NCI-H2171 (cell line): ENCODE measurements around the gene MOB1B.
"Not testable (repeated sequence)": the region's sequence is repeated elsewhere in the genome, so short reads cannot be mapped to it uniquely, and the experiment has no call there.

Experiments used
- DNase-seq: peaks from one replicate; lab custom pipeline; 2025; lab: John Stamatoyannopoulos, UW

MOB1B gene

DNA sequence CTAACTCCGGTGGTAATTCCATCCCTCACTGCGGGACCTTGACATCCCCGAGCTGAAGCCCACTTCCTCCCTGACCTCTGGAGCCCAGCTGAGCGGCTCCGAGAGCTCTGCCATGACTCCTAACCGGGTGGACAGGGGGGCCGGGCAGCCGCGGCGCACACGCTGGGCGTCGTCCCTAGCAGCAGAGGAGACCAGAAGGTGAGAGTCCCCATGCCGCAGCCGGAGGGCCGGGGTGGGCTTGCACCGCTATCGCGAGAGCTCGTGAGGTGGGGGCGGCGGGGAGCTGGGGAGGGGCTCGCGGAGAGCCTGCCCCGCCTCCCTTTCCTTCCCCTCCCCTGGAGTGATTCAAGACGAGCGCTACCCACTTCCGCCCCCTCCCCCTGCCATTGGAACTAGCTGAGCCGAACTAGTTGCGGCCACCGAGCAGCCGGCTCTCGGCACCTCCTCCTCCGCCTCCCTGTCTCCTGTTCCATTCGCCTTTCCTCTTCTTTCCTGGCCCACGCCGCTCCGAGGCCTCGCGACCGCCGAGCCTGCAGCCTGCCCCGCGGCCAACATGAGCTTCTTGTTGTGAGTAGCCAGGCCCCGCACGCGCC lies at the start of gene MOB1B:
Gene MOB1B, plus strand, starts transcription at position 386 of the 593 bp plus-strand sequence. Its CDS starts 168 bp downstream, at position 554.
- DNase-seq = peak; percentile 58

DNA sequence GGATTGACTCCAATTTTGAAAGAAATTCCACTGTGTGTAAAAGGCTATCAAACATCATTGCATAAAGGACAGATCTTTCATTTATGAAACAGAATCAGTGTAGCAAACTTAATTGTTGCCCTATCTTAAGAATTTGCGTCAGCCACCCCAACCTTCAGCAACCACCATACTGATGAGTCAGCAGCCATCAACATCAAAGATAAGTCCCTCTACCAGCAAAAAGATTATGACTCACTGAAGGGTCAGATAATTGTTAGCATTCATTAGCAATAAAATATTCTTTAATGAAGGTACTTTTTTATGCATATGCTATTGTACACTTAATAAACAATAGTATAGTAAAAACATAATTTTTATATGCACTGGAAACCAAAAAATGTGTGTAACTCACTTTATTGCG lies 46.7 kb upstream of the MOB1B start:
- no peak for DNase-seq

DNA sequence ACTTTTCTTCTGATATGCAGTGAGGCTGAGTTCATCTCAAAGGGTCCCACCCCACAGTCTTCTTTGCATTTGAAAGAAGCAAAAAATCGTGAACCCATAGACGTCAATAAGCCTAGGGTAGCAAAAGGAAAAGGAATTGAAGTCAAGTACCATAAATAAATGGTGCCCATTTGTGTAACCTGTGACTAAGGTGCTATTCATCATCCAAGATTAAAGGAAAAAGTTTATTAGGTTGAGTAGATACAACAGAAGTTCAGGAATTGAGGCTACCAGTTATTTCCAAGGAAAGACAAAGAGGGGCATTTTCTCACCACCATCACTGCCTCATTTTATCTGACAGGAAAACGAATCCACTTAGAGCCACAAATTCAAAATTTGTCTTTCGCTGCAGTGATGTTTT lies 43.7 kb upstream of the MOB1B start:
- DNase-seq = no peak

DNA sequence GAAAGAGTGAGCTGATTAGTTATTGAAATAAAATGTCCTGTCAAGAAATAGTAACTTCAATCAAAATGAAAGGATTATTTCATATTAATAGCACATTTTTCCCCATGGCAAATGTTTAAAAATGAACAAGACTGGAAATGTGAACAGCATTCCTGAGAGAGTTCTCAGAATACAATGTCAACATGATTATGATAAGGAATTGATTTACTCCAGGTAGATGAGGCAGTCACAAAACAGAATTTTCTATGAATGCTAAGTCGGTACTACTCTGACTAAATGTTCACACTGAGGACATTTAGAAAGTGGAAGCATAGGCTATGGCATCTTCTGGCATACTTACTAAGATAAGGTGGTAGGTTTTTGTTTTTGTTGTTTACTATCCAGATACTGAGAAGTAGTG lies 43.1 kb upstream of the MOB1B start:
- no peak for DNase-seq

DNA sequence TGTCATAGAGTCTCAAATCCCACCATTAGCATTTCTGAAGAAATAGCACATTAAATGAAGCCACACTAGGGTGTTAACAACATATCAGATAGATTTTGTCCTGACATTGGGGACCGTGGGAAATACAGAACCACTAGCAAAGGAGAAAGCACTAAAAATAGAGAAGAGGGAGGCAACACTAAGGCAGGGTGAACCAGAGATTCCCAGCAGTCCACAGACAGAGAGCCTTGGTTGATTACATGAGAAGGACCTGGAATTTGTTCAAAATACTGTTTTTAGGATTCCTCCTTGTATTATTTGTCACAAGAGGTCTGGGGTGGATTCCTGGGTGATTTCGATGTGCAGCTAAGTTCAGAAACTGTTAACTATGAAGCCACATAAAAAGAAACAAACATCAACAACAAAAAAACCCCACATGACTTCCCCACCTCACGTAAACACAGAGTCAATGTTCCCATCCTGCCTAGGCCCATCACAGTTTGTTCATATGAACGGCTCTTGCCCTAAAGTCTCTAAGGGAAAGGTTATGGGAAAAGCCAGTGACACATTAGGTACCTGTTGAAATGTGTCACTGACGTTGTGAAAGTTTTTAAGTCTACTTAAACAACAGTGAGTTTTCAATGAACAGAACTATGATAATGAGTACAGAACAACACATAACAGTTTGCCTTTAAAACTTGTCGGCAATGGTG lies 38.9 kb upstream of the MOB1B start:
- no peak for DNase-seq

GRCh38 chr4:70868778-70869177 lies 33.4 kb upstream of the MOB1B start:
- no peak for DNase-seq

DNA sequence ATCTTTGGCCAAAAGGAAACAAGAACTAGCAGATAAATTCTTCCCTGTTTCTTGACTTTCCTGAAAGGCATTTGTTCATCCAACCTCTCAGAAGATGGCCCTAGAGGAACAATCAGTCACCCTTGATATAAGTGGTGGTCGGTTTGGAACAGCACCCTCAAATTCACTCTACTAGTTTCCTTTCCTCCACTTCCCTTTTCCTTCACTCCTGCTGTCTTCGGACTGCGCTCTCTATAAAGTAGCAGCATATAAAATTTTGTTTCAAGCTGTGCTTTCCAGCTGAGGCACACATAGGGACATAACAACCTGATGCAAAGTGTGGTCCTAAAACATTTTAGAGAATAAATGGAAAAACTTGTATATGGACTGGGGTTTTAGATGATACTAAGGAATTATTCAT lies 29.0 kb upstream of the MOB1B start:
- no peak for DNase-seq

- no peak for DNase-seq
Measured at GRCh38 chr4:70874268-70875156, 27.7 kb upstream of the MOB1B start.

- DNase-seq = no peak
Measured at GRCh38 chr4:70877556-70877955, 24.6 kb upstream of the MOB1B start.

- DNase-seq = no peak
Measured at GRCh38 chr4:70880739-70881138, 21.4 kb upstream of the MOB1B start.

DNA sequence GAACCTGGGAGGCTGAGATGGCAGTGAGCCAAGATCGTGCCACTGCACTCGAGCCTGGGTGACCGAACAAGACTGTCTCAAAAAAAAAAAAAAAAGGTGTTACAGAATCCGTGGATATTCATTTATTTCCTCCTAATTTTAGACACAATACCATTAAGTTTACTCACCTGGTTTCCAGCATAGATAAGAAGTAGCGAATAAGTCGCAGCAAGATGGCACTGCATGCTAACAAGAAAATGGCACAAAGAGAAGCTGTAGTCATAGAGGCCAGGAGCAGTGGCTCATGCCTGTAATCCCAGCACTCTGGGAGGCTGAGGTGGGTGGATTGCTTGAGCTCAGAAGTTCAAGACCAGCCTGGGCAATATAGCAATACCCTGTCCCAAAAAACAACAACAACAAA lies 17.0 kb upstream of the MOB1B start:
- no peak for DNase-seq

DNA sequence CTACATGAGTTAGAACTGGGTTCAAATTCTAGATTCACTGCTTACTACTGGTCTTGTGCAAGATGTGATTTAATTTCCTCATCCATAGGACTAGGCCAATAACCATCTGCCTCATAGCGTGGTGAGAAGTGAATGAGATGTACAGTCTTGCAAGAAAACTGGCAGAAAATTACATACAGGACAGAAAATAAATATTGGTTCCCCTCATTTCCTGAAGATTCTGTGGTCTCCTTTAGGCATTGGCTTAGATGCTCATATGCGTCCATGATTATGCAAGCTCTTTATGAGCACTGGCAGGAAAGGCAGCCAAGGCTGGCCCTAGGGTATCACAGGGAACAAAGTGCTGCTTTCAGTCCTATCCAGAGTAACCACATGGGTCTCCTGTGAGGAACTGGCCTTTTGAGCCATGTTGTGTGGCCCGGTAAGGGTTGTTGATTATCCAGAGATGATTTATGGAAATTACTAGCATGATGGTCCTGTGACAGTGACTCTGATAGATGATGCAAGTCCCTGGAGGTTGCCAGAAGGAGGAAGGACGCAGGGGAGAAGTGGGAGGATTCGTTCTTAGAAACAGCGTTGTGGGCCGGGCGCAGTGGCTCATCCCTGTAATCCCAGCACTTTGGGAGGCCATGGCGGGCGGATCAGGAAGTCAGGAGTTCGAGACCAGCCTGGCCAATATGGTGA lies 9.9 kb upstream of the MOB1B start:
- DNase-seq = no peak

DNA sequence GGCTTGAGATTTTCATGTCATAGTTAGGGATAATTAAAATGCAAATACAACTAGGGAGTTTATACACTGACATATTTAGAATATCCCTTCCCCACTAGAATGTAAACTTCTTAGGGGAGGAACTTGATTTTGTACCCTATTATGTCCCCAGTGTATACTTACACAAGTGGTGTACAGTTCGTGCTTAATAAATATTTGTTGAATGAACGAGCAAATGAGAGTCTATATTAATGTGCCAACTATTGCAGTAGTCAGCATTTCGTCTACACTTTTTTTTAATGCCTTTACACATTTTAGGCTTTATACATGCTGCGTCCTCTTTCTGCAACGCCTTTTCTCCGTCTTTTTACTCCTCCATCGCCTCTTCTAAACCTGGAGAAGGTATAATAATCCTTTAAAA lies 8.4 kb upstream of the MOB1B start:
- no peak for DNase-seq

GRCh38 chr4:70895405-70895804 lies 6.8 kb upstream of the MOB1B start:
- DNase-seq = no peak

GRCh38 chr4:70895811-70896491 lies 6.2 kb upstream of the MOB1B start:
- no peak for DNase-seq

GRCh38 chr4:70898581-70898980 lies 3.6 kb upstream of the MOB1B start:
- DNase-seq = not testable (repeated sequence)

- no peak for DNase-seq
Measured at GRCh38 chr4:70901607-70901983, 574 bp upstream of the MOB1B start.

- DNase-seq = no peak
Measured at GRCh38 chr4:70902577-70903290, 565 bp downstream of the MOB1B start.

DNA sequence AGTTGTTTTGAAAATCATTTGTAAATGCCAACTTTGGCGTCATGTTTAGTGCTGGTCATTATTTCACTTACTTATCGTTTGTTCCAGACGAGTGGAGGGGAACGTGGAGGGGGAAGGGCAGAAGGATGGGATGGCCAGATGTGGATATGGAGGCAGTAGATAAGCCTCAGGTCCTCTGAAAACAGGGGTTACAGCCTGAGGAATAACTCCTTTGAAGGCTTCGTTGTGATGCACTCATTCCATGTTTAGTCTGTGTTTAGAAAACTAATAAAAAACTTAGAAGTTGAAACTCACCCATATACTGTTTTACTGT lies 1.1 kb downstream of the MOB1B start:
- DNase-seq = no peak

DNA sequence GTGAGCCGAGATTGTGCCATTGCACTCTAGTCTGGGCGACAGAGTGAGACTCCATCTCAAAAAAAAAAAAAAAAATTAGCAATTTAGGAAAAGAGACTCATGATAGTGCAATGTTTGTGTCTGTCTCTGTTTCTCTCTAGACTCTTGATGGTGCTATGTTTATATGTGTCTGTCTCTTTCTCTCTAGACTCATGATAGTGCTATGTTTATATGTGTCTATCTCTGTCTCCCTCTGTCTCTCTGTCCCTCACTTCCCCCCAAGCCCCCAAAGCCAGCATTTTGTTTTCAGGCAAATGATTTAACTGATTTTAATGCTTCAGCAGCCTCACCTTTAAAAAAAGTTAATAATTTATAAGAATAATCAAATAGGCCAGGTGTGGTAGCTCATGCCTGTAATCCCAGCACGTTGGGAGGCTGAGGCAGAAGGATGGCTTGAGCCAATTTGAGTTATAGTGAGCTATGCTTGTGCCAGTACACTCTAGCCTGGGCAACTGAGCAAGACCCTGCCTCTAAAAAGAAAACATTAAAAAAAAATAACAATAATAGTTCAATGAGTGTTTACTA lies 6.9 kb downstream of the MOB1B start:
- DNase-seq = no peak

DNA sequence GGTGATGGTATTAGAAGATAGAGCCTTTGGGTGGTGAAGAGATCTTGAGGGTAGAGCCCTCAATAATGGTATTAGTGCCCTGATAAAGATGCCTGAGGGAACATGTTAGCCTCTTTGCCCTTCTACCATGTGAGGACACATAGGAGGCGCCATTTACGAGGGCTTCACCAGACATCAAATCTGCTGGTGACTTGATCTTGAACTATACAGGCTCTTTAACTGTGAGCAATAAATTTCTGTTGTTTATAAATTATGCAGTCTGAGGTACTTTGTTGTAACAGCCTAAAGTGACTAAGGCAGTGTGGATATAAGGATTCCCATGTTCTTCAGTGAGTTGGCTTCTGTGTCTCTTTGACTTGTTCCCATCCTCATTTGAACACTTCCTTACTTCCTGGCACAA lies 11.8 kb downstream of the MOB1B start:
- no peak for DNase-seq
